ENCODE measurements around the gene DCD.
"Not testable (repeated sequence)": the region's sequence is repeated elsewhere in the genome, so short reads cannot be mapped to it uniquely, and the experiment has no call there.

The DCD gene

GRCh38 chr12:54650889-54651288 is 2.7 kb upstream of the DCD start:
- no peak for DNase-seq

- DNase-seq, result no peak
Measured at GRCh38 chr12:54650409-54650808, 2.2 kb upstream of the DCD start.

- no peak for DNase-seq
Measured at GRCh38 chr12:54649825-54650224, 1.7 kb upstream of the DCD start.

- DNase-seq, result no peak
Measured at GRCh38 chr12:54641554-54641953, 6.6 kb downstream of the DCD start.

- DNase-seq, result no peak
Measured at GRCh38 chr12:54641089-54641488, 7.1 kb downstream of the DCD start.

- DNase-seq, result not testable (repeated sequence)
Measured at GRCh38 chr12:54639112-54639511, 9.1 kb downstream of the DCD start.

- DNase-seq, result no peak
Measured at GRCh38 chr12:54634795-54635194, 13.4 kb downstream of the DCD start, which contains the start of gene LACRT. Gene LACRT (minus strand): TSS chr12:54634895. CDS start chr12:54634841, 54 bp downstream.

GRCh38 chr12:54631988-54632728 is 16.0 kb downstream of the DCD start:
- DNase-seq, result no peak

GRCh38 chr12:54631551-54631950 is 16.6 kb downstream of the DCD start:
- DNase-seq, result no peak

DNA sequence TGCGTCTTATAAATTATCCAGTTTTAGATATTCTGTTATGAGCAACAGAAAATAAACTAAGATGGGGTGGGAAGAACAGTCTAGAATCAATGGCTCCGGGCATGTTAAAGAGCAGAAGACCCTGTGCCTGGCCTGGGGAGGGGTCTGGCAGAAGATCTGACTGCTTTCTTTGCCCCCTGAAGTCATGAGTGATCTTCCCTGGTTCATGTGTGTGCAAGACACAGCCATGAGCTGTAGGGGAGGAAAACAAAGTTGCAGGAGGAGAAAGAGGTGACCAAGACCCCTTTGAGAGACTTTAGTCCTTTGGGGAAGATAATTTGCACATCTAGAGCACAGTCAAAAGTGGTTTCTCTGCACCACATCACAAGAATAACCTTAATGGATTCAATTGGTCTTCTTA is 18.2 kb downstream of the DCD start:
- DNase-seq, result no peak

GRCh38 chr12:54628186-54628846 is 19.8 kb downstream of the DCD start:
- no peak for DNase-seq

- DNase-seq, result no peak
Measured at GRCh38 chr12:54627304-54627703, 20.9 kb downstream of the DCD start.

DNA sequence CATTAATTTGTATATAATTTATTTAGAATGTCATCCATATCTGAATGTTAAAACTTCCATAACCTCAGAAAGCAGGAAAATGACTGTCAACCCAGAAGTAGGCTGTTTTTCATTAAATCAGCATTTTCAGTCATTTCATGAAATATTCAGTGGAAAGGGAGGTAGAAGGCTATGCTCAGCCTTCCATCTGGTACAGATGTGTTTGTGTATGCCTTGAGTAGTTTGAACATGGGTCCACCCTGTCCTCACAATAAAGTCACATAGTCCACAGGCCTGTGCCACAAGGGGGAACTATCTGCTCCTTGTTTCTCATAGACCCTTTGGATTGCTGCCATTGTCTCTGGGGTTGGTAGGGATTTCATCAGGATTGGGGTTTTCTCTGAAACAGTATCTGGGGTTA is 22.6 kb downstream of the DCD start:
- DNase-seq, result no peak

- DNase-seq, result peak; percentile 3
Measured at GRCh38 chr12:54624315-54625279, 23.6 kb downstream of the DCD start.

- DNase-seq, result no peak
Measured at GRCh38 chr12:54622463-54623183, 25.5 kb downstream of the DCD start.

DNA sequence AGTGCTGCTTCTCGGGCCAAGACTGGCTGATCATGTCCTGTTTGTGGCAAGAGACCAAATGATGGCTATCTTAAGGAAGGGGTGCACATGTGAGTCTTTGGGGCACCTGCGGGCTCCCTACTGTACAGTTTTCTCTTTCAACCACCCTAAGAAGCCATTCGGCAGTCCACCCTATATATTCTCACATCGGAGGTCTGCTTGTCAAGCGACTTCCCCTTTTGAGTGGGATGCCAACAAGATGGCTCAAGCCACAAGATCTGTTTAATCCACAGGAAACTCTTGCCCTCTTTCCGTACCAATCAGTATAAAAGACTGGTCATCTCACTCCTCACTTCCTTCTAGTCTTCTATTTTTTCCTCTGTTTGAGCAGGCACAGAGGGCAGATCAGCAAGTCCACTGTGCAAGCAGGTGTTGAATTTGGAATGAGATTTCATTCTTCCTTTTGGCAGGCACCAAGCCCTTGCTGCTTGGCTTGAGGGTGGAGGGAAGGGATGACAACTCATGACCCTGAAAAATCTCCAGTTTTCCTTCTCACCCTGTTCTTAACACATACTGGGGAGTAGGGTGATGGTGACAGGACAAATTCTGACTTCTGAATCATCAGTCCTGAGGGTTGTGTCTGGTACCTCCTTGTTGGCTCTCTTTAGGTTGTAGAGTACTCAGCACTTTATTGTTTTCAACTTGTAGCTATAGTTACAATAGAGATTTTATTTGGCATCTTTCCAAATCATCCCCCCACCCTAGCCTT is 31.1 kb downstream of the DCD start:
- no peak for DNase-seq

- no peak for DNase-seq
Measured at GRCh38 chr12:54612225-54612750, 35.9 kb downstream of the DCD start.

GRCh38 chr12:54611715-54612149 is 36.4 kb downstream of the DCD start:
- DNase-seq, result no peak

GRCh38 chr12:54608769-54609168 is 39.4 kb downstream of the DCD start:
- no peak for DNase-seq

DNA sequence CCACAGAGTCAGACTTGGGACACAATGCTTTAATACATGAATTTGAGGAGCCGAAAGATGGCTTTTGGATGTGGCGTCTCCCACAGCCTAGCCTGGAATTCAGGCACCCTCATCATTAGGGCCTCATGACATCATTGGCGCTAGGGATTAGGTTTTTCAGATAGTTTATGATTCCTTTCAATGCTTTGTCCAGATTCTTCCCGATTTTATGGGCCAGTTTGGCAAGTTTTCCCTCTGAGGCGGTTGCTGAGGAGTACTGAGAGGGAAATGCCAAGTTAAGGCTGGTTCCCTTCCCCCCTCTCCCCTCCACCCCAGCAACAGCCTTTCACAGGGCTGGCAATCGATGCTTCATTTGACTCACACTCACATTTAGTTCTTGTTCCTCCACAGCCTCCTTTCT is 40.0 kb downstream of the DCD start:
- no peak for DNase-seq

DNA sequence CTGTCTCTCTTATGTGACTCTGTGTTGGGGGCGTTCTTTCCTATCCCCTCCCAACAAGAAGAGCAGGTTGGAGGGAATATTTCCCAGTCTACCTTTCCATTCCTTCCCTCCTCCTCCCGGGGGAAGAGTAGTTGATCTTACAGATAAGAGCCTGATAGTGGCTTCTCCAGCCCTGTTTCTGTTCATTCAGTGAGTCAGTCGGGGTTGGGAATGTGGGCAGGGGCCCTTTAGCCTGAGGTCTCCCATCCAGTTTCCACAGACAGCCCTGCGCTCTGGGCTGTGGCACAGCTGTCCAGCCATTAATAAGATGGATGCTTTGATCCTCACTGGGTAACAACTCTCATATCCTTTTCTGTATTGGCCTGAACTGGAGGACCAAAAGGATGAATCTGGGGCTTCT is 41.6 kb downstream of the DCD start:
- no peak for DNase-seq
